CD14-positive monocyte (primary cell): ENCODE measurements around the gene RPS21. TPM values are rescaled to one million over a fixed set of nuclear protein-coding genes. Genes with fewer than 3 reads are reported as not detected.

Source experiments
- DNase-seq, 3 donors: peaks; one replicate each; pipeline ENCODE4 v3.0.0-alpha.2; 2011 to 2022
- H2AFZ ChIP-seq: 2 replicates; pipeline ENCODE4 v1.6.0; 2012; ENCODE audit warnings: mild to moderate bottlenecking, low read depth, low read length, inconsistent platforms; ENCODE audit not compliant: insufficient read depth, poor library complexity, severe bottlenecking
- H3K27ac ChIP-seq, 2 donors: 1 replicate in 1 of 2; 2 replicates in 1 of 2; pipeline ENCODE4 v1.5.1; 2012 to 2013; ENCODE audit warnings: low read length in 2 of 2, control low read depth in 1 of 2, inconsistent platforms in 1 of 2, low read depth in 1 of 2, mild to moderate bottlenecking in 1 of 2
- H3K27me3 ChIP-seq, 2 donors: one replicate each; pipeline versions ENCODE4 v1.6.0 to v1.6.1; 2011 to 2013; ENCODE audit warnings: low read length in 2 of 2; ENCODE audit not compliant: control insufficient read depth in 2 of 2, insufficient read depth in 2 of 2
- H3K36me3 ChIP-seq, 2 donors: replicated peaks in 1 of 2; 1 replicate in 1 of 2; 2 replicates in 1 of 2; pipeline versions ENCODE4 v1.5.1 to v1.6.1; 2012 to 2013; ENCODE audit warnings: low read length in 2 of 2, control low read depth in 1 of 2, inconsistent platforms in 1 of 2, mild to moderate bottlenecking in 1 of 2; ENCODE audit not compliant: insufficient read depth in 2 of 2, control insufficient read depth in 1 of 2
- H3K4me1 ChIP-seq, 2 donors: 1 replicate in 1 of 2; 2 replicates in 1 of 2; pipeline versions ENCODE4 v1.5.1 to v1.6.1; 2012 to 2013; ENCODE audit warnings: low read length in 2 of 2, control low read depth in 1 of 2, inconsistent platforms in 1 of 2, mild to moderate bottlenecking in 1 of 2, moderate library complexity in 1 of 2; ENCODE audit not compliant: insufficient read depth in 2 of 2, control insufficient read depth in 1 of 2
- H3K4me2 ChIP-seq: replicated peaks from 2 replicates; pipeline ENCODE3; 2012; ENCODE audit warnings: low read length, moderate library complexity, mild to moderate bottlenecking; ENCODE audit not compliant: poor library complexity, severe bottlenecking; ENCODE audit errors: extremely low read depth
- H3K4me3 ChIP-seq, 3 experiments: fragments of 200-600 bp in 1 of 3; sonication (generic) in 1 of 3; replicated peaks in 1 of 3; 1 replicate in 2 of 3; 2 replicates in 1 of 3; pipeline ENCODE4 v1.5.1; 2011 to 2013; ENCODE audit warnings: low read length in 3 of 3, mild to moderate bottlenecking in 3 of 3, control low read depth in 2 of 3, low read depth in 2 of 3, inconsistent platforms in 1 of 3, moderate library complexity in 1 of 3
- H3K79me2 ChIP-seq: 2 replicates; pipeline ENCODE4 v1.6.0; 2012; ENCODE audit warnings: mild to moderate bottlenecking, control low read depth, inconsistent platforms, low read length, moderate library complexity; ENCODE audit not compliant: insufficient read depth
- H3K9ac ChIP-seq: 2 replicates; pipeline ENCODE4 v1.6.0; 2017; ENCODE audit warnings: low read length, mild to moderate bottlenecking; ENCODE audit not compliant: insufficient read depth, poor library complexity, severe bottlenecking
- H3K9me3 ChIP-seq, 2 donors: replicated peaks in 1 of 2; 1 replicate in 1 of 2; 2 replicates in 1 of 2; pipeline versions ENCODE4 v1.5.1 to v1.6.1; 2012 to 2013; ENCODE audit warnings: low read length in 2 of 2, control low read depth in 1 of 2; ENCODE audit not compliant: control insufficient read depth in 1 of 2, insufficient read depth in 1 of 2
- H4K20me1 ChIP-seq: 2 replicates; pipeline ENCODE4 v1.6.0; 2012; ENCODE audit warnings: mild to moderate bottlenecking, low read length, control low read depth, moderate library complexity; ENCODE audit not compliant: insufficient read depth
- H3K27ac Mint-ChIP-seq, 7 donors: one replicate each; pipeline ENCODE4 v1.8.0; 2020; ENCODE audit warnings: mild to moderate bottlenecking in 7 of 7, mixed read lengths in 7 of 7, moderate library complexity in 6 of 7, inconsistent platforms in 2 of 7
- H3K27me3 Mint-ChIP-seq, 3 donors: one replicate each; pipeline ENCODE4 v1.8.0; 2021 to 2022; ENCODE audit warnings: low read depth in 3 of 3, mild to moderate bottlenecking in 3 of 3, mixed read lengths in 3 of 3, moderate library complexity in 3 of 3, inconsistent platforms in 1 of 3
- H3K36me3 Mint-ChIP-seq, 2 donors: one replicate each; pipeline ENCODE4 v1.8.0; 2020; ENCODE audit warnings: mixed read lengths in 2 of 2, inconsistent platforms in 1 of 2, mild to moderate bottlenecking in 1 of 2
- H3K4me1 Mint-ChIP-seq: one replicate; pipeline ENCODE4 v1.8.0; 2020; ENCODE audit warnings: mild to moderate bottlenecking, mixed read lengths
- H3K4me3 Mint-ChIP-seq, 2 donors: one replicate each; pipeline ENCODE4 v1.8.0; 2020; ENCODE audit warnings: mild to moderate bottlenecking in 2 of 2, mixed read lengths in 2 of 2, moderate library complexity in 1 of 2
- H3K9me3 Mint-ChIP-seq, 7 donors: one replicate each; pipeline ENCODE4 v1.8.0; 2020 to 2022; ENCODE audit warnings: mixed read lengths in 7 of 7, mild to moderate bottlenecking in 6 of 7, moderate library complexity in 6 of 7, inconsistent platforms in 2 of 7
- CTCF ChIP-seq: fragments of 200-600 bp; IDR thresholded peaks from one replicate; pipeline ENCODE4 v1.8.0; 2022; ENCODE audit warnings: antibody characterized with exemption, mild to moderate bottlenecking
- WGBS: methylation state at CpG from one replicate; pipeline ENCODE4 v1.1.5; 2013; ENCODE audit warnings: missing lambda C conversion rate; ENCODE audit not compliant: insufficient coverage; 5-methylcytosine and 5-hydroxymethylcytosine counted together
- intact Hi-C, 2 donors: fragments of 100-400 bp; cut with micrococcal nuclease; formaldehyde crosslinking; loops; one replicate each; pipeline versions ENCODE4 v1.15.0 to v1.15.1; 2023
- polyA plus RNA-seq, 3 donors: library from polyadenylated mRNA; depleted of rRNA in 1 of 3; unstranded in 2 of 3; stranded (reverse) in 1 of 3; fragments of 300-500 nt in 2 of 3; fragments of >200 nt in 1 of 3; fragmentation: Illumina TruSeq in 2 of 3; gene quantifications; 1 replicate in 2 of 3; 2 replicates in 1 of 3; pipeline ENCODE4 v1.2.3, GENCODE V29; 2012 to 2021

RPS21 gene
- polyA plus RNA-seq, 3 donors: 799 to 6,263 (median 968) TPM

DNA sequence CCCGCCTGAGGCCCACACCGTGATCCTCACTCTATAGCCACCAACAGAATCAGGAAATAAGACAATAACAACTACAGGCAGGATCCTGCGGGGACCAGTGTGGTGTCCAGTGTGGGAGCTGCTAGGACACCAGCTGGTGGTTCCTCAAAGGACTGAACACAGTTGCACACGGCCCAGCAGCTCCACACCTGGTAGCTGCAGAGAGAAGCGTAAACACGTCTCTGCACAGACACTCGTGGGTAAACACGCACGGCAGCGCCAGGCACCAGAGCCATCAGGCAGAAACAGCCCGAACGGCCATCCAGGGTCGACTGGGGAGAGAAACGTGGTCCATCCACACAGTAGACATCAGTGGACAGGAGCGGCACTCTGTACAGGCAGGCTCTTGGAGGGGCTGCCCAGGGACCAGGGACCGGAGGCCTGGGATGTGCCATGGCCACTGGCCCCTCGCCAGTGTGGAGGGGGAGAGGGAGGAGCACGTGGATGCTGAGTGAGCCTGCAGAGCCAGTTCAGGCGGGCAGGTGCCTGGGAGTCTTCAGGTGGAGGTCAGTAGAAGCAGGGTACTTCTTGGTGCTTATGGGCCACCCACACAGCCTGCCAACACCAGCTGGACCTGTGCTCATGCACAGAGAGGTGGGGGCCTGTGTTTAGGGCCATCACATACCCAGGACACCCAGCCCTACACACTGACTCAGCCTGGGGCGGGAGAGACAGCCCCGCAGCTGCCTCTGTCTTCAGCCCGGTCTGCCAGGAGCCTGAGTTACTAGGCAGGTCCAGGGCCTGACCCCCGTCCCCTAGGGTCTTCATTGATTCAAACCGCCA lies 12.4 kb upstream of the RPS21 start:
- no peak overlapping the region for H3K27ac Mint-ChIP-seq
- no peaks in the 10 kb centered on the region for H3K36me3 Mint-ChIP-seq
- intact Hi-C loops: no loop called here
- H4K20me1 ChIP-seq: no peaks in the 10 kb centered on the region
- TF ChIP-seq CTCF: no peak
- H3K4me3 ChIP-seq: no peak overlapping the region
- H3K9me3 Mint-ChIP-seq: peaks cover 0 to 6% (median 2%) of the 10 kb centered on the region in 7 donors
- no peak overlapping the region for H3K9ac ChIP-seq
- no peak for DNase-seq
- 73% methylated on average over 17 of the region's 24 CpGs for WGBS
- H3K4me3 Mint-ChIP-seq: no peak overlapping the region
- no peaks in the 10 kb centered on the region for H3K9me3 ChIP-seq
- H3K27me3 ChIP-seq: peaks cover 0 to 17% of the 10 kb centered on the region in 2 donors
- peaks cover 4 to 28% (median 14%) of the 10 kb centered on the region in 3 donors for H3K27me3 Mint-ChIP-seq
- H3K4me2 ChIP-seq: no peak overlapping the region
- no peaks in the 10 kb centered on the region for H3K4me1 ChIP-seq
- no peaks in the 10 kb centered on the region for H3K4me1 Mint-ChIP-seq
- no peaks in the 10 kb centered on the region for H3K36me3 ChIP-seq
- no peak overlapping the region for H3K27ac ChIP-seq
- no peaks in the 10 kb centered on the region for H3K79me2 ChIP-seq
- H2AFZ ChIP-seq: no peak overlapping the region

DNA sequence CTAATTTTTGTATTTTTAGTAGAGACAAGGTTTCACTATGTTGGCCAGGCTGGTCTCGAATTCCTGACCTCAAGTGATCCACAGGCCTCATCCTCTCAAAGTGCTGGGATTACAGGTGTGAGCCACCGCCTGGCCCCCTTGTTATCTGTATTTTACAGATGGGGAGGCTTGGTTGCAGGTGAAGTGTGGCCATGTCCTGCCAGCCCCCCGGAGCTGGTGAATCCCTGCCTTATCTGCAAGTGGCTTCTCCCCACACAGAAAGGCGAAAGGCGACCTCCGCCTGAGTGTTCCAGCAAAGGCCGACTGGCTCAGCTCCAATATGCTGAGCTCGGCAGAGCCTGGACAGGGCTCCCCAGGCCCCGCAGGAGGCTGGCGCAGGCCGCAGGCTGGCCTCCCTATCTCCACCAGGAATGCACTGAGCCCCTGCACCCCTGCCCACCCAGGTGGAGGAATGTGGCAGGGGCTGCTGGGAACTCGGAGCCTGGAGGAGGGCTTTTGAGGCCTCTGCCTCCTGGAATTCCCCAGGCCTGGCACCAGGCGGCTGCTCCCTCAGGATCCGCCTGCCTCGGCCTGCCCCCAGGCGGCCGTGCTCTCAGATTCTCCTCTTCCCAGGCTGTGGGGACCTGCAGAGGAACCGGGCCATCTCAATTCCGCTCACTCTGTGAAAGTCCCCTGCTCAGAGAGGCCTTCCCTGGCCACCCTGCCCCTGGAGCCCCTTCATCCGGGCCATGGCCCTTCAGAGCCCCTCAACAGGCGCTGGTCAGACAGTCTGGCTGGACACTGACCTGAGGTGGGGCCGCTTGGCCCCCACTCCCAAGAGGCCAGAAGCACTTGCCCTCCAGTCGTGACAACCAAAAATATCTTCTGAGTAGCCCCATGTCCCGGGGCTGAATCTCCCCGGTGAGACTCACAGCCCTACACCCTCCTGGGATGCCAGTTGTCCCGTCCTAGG lies 10.5 kb upstream of the RPS21 start:
- intact Hi-C loops: no loop called here
- Mint-ChIP-seq H3K27me3 (peaks cover 2 to 14% (median 5%) of the 10 kb centered on the region in 3 donors), H3K4me1 (no peaks in the 10 kb centered on the region), H3K36me3 (no peaks in the 10 kb centered on the region), H3K4me3 (no peak overlapping the region), H3K9me3 (peaks cover 0 to 6% (median 2%) of the 10 kb centered on the region in 7 donors), H3K27ac (no peak overlapping the region)
- no peak overlapping the region for H3K4me3 ChIP-seq
- no peaks in the 10 kb centered on the region for H3K4me1 ChIP-seq
- no peak for TF ChIP-seq CTCF
- no peaks in the 10 kb centered on the region for H3K27me3 ChIP-seq
- H4K20me1 ChIP-seq: no peaks in the 10 kb centered on the region
- no peak overlapping the region for H3K4me2 ChIP-seq
- H3K36me3 ChIP-seq: no peaks in the 10 kb centered on the region
- DNase-seq: no peak
- no peak overlapping the region for H3K27ac ChIP-seq
- no peaks in the 10 kb centered on the region for H3K79me2 ChIP-seq
- H3K9ac ChIP-seq: no peak overlapping the region
- H3K9me3 ChIP-seq: no peaks in the 10 kb centered on the region
- no peak overlapping the region for H2AFZ ChIP-seq
- 91% methylated on average over 23 of the region's 26 CpGs for WGBS
